ENCODE measurements around the gene CNKSR3. TPM values are rescaled to one million over a fixed set of nuclear protein-coding genes. Genes with fewer than 3 reads are reported as not detected.

Gene CNKSR3
- total RNA-seq, 1 experiment from 2014 or later: 5.6 TPM

DNA sequence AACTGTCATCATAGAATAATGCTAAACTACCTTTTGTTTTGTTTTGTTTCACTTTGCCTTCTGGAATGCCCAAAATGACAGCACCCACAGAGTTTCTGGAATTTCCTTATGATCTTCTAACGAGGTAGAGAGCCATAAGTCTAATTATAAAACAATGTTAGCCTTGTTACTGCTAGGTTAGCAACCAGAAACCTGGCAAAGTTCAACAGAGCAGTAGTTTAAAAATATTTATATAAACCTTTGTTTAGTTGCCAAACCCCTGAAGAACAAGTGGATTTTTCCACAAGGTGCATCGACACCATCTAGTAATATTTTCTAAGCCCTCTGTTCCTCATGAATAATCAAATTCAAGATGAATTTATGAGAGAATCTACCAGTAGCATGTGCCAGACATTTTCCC lies 126.3 kb downstream of the CNKSR3 start:
- Histone ChIP-seq H3K4ac (ENCODE audit: low read depth, low read length) (no peak overlapping the region), H3K79me1 (ENCODE audit: insufficient read depth, low read depth, low read length, poor library complexity, severe bottlenecking) (no peaks in the 10 kb centered on the region), H3K27me3 (ENCODE audit: insufficient read depth, low read length) (no peaks in the 10 kb centered on the region), H3K23me2 (ENCODE audit: insufficient read length, low read depth, low read length, poor library complexity, severe bottlenecking) (no peaks in the 10 kb centered on the region), H3K9ac (ENCODE audit: extremely low read depth, insufficient read length, low read length) (no peak overlapping the region), H3K9me3 (ENCODE audit: control insufficient read depth, low read depth, low read length) (no peaks in the 10 kb centered on the region), H3K79me2 (ENCODE audit: insufficient read depth, low read length) (no peaks in the 10 kb centered on the region), H2BK12ac (ENCODE audit: insufficient read length, low read depth, low read length) (no peak overlapping the region), H3K56ac (ENCODE audit: insufficient read length, low read depth, low read length) (no peak overlapping the region), H2BK15ac (ENCODE audit: low read depth, low read length) (no peak overlapping the region), H4K91ac (ENCODE audit: insufficient read length, low read depth, low read length) (no peak overlapping the region), H2AFZ (ENCODE audit: low read length) (no peak overlapping the region), H3K27ac (ENCODE audit: insufficient read length, low read depth, low read length) (no peak overlapping the region), H2BK20ac (ENCODE audit: low read depth, low read length, poor library complexity, severe bottlenecking) (no peak overlapping the region), H4K5ac (ENCODE audit: insufficient read length, low read depth, low read length) (no peak overlapping the region), H3K23ac (ENCODE audit: insufficient read length, low read depth, low read length) (no peak overlapping the region), H3K4me1 (ENCODE audit: insufficient read depth, low read length) (peaks cover 4% of the 10 kb centered on the region; the same call in 1 of the 2 replicates), H3T11ph (ENCODE audit: low read length) (no peak overlapping the region), H3K4me2 (ENCODE audit: insufficient read depth, insufficient read length, low read length) (no peak overlapping the region), H3K14ac (ENCODE audit: insufficient read depth, low read length) (no peak overlapping the region), H2BK5ac (ENCODE audit: insufficient read length, low read length) (no peak overlapping the region), H4K8ac (replicated peaks; ENCODE audit: insufficient read length, low read depth, low read length) (no peak overlapping the region), H2AK5ac (ENCODE audit: insufficient read length, low read length) (no peak overlapping the region), H2BK120ac (ENCODE audit: low read depth, low read length, poor library complexity, severe bottlenecking) (no peak overlapping the region), H4K20me1 (ENCODE audit: control insufficient read depth, insufficient read depth, insufficient read length) (no peaks in the 10 kb centered on the region), H3K18ac (ENCODE audit: insufficient read length, low read depth, low read length) (no peak overlapping the region)
- DNase-seq: no peak
- Mint-ChIP-seq H3K27ac (no peak overlapping the region), H3K9me3 (peaks cover 0 to 3% of the 10 kb centered on the region in 2 experiments; a peak in 1 of 5 replicates), H3K27me3 (ENCODE audit: low read depth) (peaks cover 4% of the 10 kb centered on the region; the same call in 1 of the 2 replicates), H3K36me3 (ENCODE audit: insufficient read depth in 1 of 3, low read depth in 3 of 3) (no peaks in the 10 kb centered on the region; a peak in 1 of 7 replicates), H3K4me3 (no peak overlapping the region), H3K4me1 (peaks cover 6 to 13% of the 10 kb centered on the region in 2 experiments)
- TF ChIP-seq, protein P1, sequence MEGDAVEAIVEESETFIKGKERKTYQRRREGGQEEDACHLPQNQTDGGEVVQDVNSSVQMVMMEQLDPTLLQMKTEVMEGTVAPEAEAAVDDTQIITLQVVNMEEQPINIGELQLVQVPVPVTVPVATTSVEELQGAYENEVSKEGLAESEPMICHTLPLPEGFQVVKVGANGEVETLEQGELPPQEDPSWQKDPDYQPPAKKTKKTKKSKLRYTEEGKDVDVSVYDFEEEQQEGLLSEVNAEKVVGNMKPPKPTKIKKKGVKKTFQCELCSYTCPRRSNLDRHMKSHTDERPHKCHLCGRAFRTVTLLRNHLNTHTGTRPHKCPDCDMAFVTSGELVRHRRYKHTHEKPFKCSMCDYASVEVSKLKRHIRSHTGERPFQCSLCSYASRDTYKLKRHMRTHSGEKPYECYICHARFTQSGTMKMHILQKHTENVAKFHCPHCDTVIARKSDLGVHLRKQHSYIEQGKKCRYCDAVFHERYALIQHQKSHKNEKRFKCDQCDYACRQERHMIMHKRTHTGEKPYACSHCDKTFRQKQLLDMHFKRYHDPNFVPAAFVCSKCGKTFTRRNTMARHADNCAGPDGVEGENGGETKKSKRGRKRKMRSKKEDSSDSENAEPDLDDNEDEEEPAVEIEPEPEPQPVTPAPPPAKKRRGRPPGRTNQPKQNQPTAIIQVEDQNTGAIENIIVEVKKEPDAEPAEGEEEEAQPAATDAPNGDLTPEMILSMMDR (conservative IDR thresholded peaks at IDR 0.05): no peak
- no CpG with 5 or more reads among the region's 2 CpGs for WGBS (ENCODE audit: extremely low coverage, insufficient read length, low lambda C conversion rate)

All from H9 (cell line).